IMR-90 (cell line): ENCODE data around the gene ASCL1. TPM values are rescaled to one million over a fixed set of nuclear protein-coding genes. Genes with fewer than 3 reads are reported as not detected.

Source experiments
- ATAC-seq: fragments of 200-7000 bp; cut with Tn5 transposase; 2 replicates; pipeline ENCODE4 v1.9.1; 2020; ENCODE audit warnings: low read depth, mild to moderate bottlenecking, moderate library complexity
- BruUV-seq: library from RNA; stranded (reverse); fragments of 400-500 nt; replicated peaks from 2 replicates; lab custom pipeline; 2021; lab: Mats Ljungman, UMichigan
- CTCF ChIA-PET: fragments of 300-600 bp; formaldehyde crosslinking; extraction: SDS; loops from one replicate; lab custom pipeline; 2021; ENCODE audit warnings: antibody characterized with exemption; lab: Yijun Ruan, JAX
- POLR2A ChIA-PET: fragments of 300-600 bp; sonication (Branson Sonifier 250); formaldehyde crosslinking; loops from one replicate; lab custom pipeline; 2022; ENCODE audit warnings: antibody characterized with exemption; ENCODE audit not compliant: unreplicated experiment; lab: Charles Lee
- DNase-seq: peaks from one replicate; pipeline ENCODE4 v3.0.0; 2013
- H2AFZ ChIP-seq: replicated peaks from 2 replicates; pipeline ENCODE3; 2013; ENCODE audit warnings: low read length, mild to moderate bottlenecking; ENCODE audit not compliant: poor library complexity
- H2AK5ac ChIP-seq: 2 replicates; pipeline ENCODE4 v1.6.1; 2013; ENCODE audit warnings: low read depth, low read length, inconsistent platforms
- H2AK9ac ChIP-seq: replicated peaks from 2 replicates; pipeline ENCODE3; 2013; ENCODE audit warnings: mild to moderate bottlenecking, low read depth, low read length, moderate library complexity; ENCODE audit not compliant: poor library complexity
- H2BK120ac ChIP-seq: 2 replicates; pipeline ENCODE4 v1.6.1; 2013; ENCODE audit warnings: low read depth, low read length, inconsistent platforms
- H2BK15ac ChIP-seq: 3 replicates; pipeline ENCODE4 v1.6.1; 2013; ENCODE audit warnings: low read depth, low read length, inconsistent platforms
- H2BK20ac ChIP-seq: 2 replicates; pipeline ENCODE4 v1.6.1; 2013; ENCODE audit warnings: low read depth, mild to moderate bottlenecking, inconsistent platforms, low read length, moderate library complexity
- H2BK5ac ChIP-seq: 2 replicates; pipeline ENCODE4 v1.6.1; 2013; ENCODE audit warnings: mild to moderate bottlenecking, low read depth, low read length, inconsistent platforms; ENCODE audit not compliant: poor library complexity, severe bottlenecking
- H3K14ac ChIP-seq: replicated peaks from 2 replicates; pipeline ENCODE4 v1.6.1; 2013; ENCODE audit warnings: low read depth, low read length, inconsistent platforms
- H3K18ac ChIP-seq: 2 replicates; pipeline ENCODE4 v1.6.1; 2013; ENCODE audit warnings: low read depth, low read length, control low read depth
- H3K23ac ChIP-seq: 2 replicates; pipeline ENCODE4 v1.6.1; 2013; ENCODE audit warnings: low read depth, low read length, inconsistent platforms
- H3K27ac ChIP-seq: 2 replicates; pipeline ENCODE4 v1.5.1; 2013; ENCODE audit warnings: mild to moderate bottlenecking, control low read depth, low read length; ENCODE audit not compliant: insufficient read depth
- H3K27me3 ChIP-seq: 2 replicates; pipeline ENCODE4 v1.6.1; 2013; ENCODE audit warnings: low read length; ENCODE audit not compliant: control insufficient read depth, insufficient read depth
- H3K36me3 ChIP-seq: 2 replicates; pipeline ENCODE4 v1.6.1; 2013; ENCODE audit warnings: low read length, mixed read lengths; ENCODE audit not compliant: control insufficient read depth, insufficient read depth
- H3K4ac ChIP-seq: 2 replicates; pipeline ENCODE4 v1.6.1; 2013; ENCODE audit warnings: low read depth, low read length, inconsistent platforms
- H3K4me1 ChIP-seq: 2 replicates; pipeline ENCODE4 v1.6.1; 2013; ENCODE audit warnings: low read length, mixed read lengths; ENCODE audit not compliant: control insufficient read depth, insufficient read depth
- H3K4me2 ChIP-seq: 2 replicates; pipeline ENCODE4 v1.6.1; 2013; ENCODE audit warnings: low read depth, mild to moderate bottlenecking, control low read depth, low read length, moderate library complexity
- H3K4me3 ChIP-seq: 2 replicates; pipeline ENCODE4 v1.5.1; 2013; ENCODE audit warnings: low read depth, mild to moderate bottlenecking, control low read depth, low read length, moderate library complexity; ENCODE audit not compliant: insufficient read depth
- H3K56ac ChIP-seq: 2 replicates; pipeline ENCODE4 v1.6.1; 2013; ENCODE audit warnings: low read length, inconsistent platforms; ENCODE audit not compliant: insufficient read depth; ENCODE audit errors: extremely low read depth
- H3K79me1 ChIP-seq, 2 experiments: 2 replicates each; pipeline ENCODE4 v1.6.1; 2013; ENCODE audit warnings: low read length in 2 of 2, inconsistent platforms in 1 of 2, low read depth in 1 of 2
- H3K9ac ChIP-seq: 2 replicates; pipeline ENCODE4 v1.6.1; 2013; ENCODE audit warnings: low read depth, low read length, control low read depth
- H3K9me1 ChIP-seq: 2 replicates; pipeline ENCODE4 v1.6.1; 2013; ENCODE audit warnings: low read length, inconsistent platforms; ENCODE audit not compliant: insufficient read depth
- H3K9me3 ChIP-seq: 2 replicates; pipeline ENCODE4 v1.6.1; 2013; ENCODE audit warnings: low read length; ENCODE audit not compliant: control insufficient read depth, insufficient read depth
- H4K20me1 ChIP-seq: 2 replicates; pipeline ENCODE4 v1.6.1; 2013; ENCODE audit warnings: low read length, inconsistent platforms; ENCODE audit not compliant: insufficient read depth
- H4K5ac ChIP-seq: 2 replicates; pipeline ENCODE4 v1.6.1; 2013; ENCODE audit warnings: mild to moderate bottlenecking, low read depth, low read length, control low read depth
- H4K8ac ChIP-seq, 2 experiments: 2 replicates each; pipeline ENCODE4 v1.6.1; 2013; ENCODE audit warnings: low read depth in 2 of 2, low read length in 2 of 2, control low read depth in 1 of 2, inconsistent platforms in 1 of 2
- H4K91ac ChIP-seq: 2 replicates; pipeline ENCODE4 v1.6.1; 2013; ENCODE audit warnings: low read depth, low read length, inconsistent platforms; ENCODE audit not compliant: insufficient read depth
- NFE2L2 ChIP-seq: fragments of 150-350 bp; IDR thresholded peaks from 2 replicates; pipeline ENCODE4 v1.6.1; 2016; ENCODE audit warnings: low read depth, mild to moderate bottlenecking, low read length
- RAD21 ChIP-seq: IDR thresholded peaks from 2 replicates; pipeline ENCODE4 v1.6.1; 2012; ENCODE audit warnings: low read length, improper control_type of control experiment
- SMC3 ChIP-seq: fragments of 150-350 bp; IDR thresholded peaks from 2 replicates; pipeline ENCODE4 v1.6.1; 2016; ENCODE audit warnings: low read depth, mild to moderate bottlenecking, antibody characterized with exemption, low read length, moderate library complexity
- dilution Hi-C: fragments of 300-500 bp; cut with HindIII; formaldehyde crosslinking; loops from one replicate; pipeline ENCODE4 v1.14.3; 2018; ENCODE audit warnings: low sequenced_read_pairs; ENCODE audit not compliant: unreplicated experiment
- in situ Hi-C: fragments of 300-500 bp; cut with MboI; formaldehyde crosslinking; loops from 3 replicates; pipeline ENCODE4 v1.14.3; 2019; ENCODE audit warnings: low sequenced_read_pairs, inconsistent platforms, mixed read lengths
- intact Hi-C: fragments of 100-400 bp; cut with micrococcal nuclease; formaldehyde crosslinking; loops from 2 replicates; pipeline ENCODE4 v1.10.0; 2022
- polyA plus RNA-seq, 3 experiments: library from polyadenylated mRNA; depleted of rRNA; stranded (reverse); fragments of >200 nt; gene quantifications; 2 replicates each; pipeline ENCODE4 v1.2.3, GENCODE V29; 2012; ENCODE audit warnings: low replicate concordance in 1 of 3
- total RNA-seq: library from RNA; depleted of rRNA; stranded (reverse); fragments of >200 nt; gene quantifications from 2 replicates; pipeline ENCODE4 v1.2.3, GENCODE V29; 2012
- TF ChIP-seq, protein P1 (sequence below): fragments of 150-350 bp; IDR thresholded peaks from 2 replicates; pipeline ENCODE4 v1.6.1; 2017; ENCODE audit warnings: mild to moderate bottlenecking, antibody characterized with exemption, low read length, low read depth

Gene ASCL1
- total and polyA plus RNA-seq, 2 of the 4 experiments (the other 2 are of a cell fraction): not detected

- intact Hi-C loops: no loop called here
- CTCF ChIA-PET: no interaction called here
Measured at GRCh38 chr12:102921240-102921639, 36.2 kb upstream of the ASCL1 start.

More at GRCh38 chr12:102921240-102921639, 36.2 kb upstream of the ASCL1 start:
- Histone ChIP-seq H4K20me1 (no peaks in the 10 kb centered on the region), H3K9me3 (peaks cover 2% of the 10 kb centered on the region), H3K27ac (no peak overlapping the region), H2AK5ac (no peak overlapping the region), H2AFZ (no peak overlapping the region), H3K4me2 (no peak overlapping the region), H3K36me3 (no peaks in the 10 kb centered on the region), H4K5ac (no peak overlapping the region), H3K79me1 (no peaks in the 10 kb centered on the region), H2AK9ac (no peak overlapping the region), H2BK20ac (no peak overlapping the region), H3K18ac (no peak overlapping the region), H2BK5ac (no peak overlapping the region), H2BK15ac (no peak overlapping the region), H3K14ac (no peak overlapping the region), H2BK120ac (no peak overlapping the region), H3K23ac (no peak overlapping the region), H3K9ac (no peak overlapping the region), H4K91ac (no peak overlapping the region), H3K4me1 (no peaks in the 10 kb centered on the region), H3K27me3 (no peaks in the 10 kb centered on the region), H3K56ac (no peak overlapping the region), H3K4me3 (no peak overlapping the region), H4K8ac (no peak overlapping the region), H3K9me1 (no peaks in the 10 kb centered on the region), H3K4ac (no peak overlapping the region)
- TF ChIP-seq NFE2L2 (no peak), SMC3 (no peak), RAD21 (no peak)
- TF ChIP-seq, protein P1, sequence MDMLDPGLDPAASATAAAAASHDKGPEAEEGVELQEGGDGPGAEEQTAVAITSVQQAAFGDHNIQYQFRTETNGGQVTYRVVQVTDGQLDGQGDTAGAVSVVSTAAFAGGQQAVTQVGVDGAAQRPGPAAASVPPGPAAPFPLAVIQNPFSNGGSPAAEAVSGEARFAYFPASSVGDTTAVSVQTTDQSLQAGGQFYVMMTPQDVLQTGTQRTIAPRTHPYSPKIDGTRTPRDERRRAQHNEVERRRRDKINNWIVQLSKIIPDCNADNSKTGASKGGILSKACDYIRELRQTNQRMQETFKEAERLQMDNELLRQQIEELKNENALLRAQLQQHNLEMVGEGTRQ: no peak
- in situ Hi-C loops: no loop called here
- DNase-seq (no peak), ATAC-seq (no peak)
- no TSS peak for BruUV-seq
- dilution Hi-C loops: no loop called here
- POLR2A ChIA-PET: no interaction called here
